Heart right ventricle (tissue), 16 donors: Measurements from ENCODE around the gene OTUB1. TPM values are rescaled to one million over a fixed set of nuclear protein-coding genes. Genes with fewer than 3 reads are reported as not detected.

Experiments
- ATAC-seq, 8 donors: fragments of 200-7000 bp; cut with Tn5 transposase; one replicate each; pipeline ENCODE4 v1.9.1; 2020; ENCODE audit warnings: mild to moderate bottlenecking in 8 of 8, moderate library complexity in 8 of 8, moderate number of reproducible peaks in 1 of 8
- DNase-seq, 2 donors: peaks; one replicate each; pipeline ENCODE4 v3.0.0-alpha.2; 2020
- H3K27ac ChIP-seq, 10 donors: fragments of 200-600 bp; sonication (generic) in 2 of 10; one replicate each; pipeline versions ENCODE4 v1.5.0 to v1.8.0; 2020 to 2022; ENCODE audit warnings: mild to moderate bottlenecking in 3 of 10
- H3K27me3 ChIP-seq, 7 donors: fragments of 200-600 bp; one replicate each; pipeline ENCODE4 v1.8.0; 2021 to 2022; ENCODE audit warnings: mild to moderate bottlenecking in 2 of 7
- H3K36me3 ChIP-seq, 9 donors: fragments of 200-600 bp; sonication (generic) in 1 of 9; one replicate each; pipeline versions ENCODE4 v1.5.0 to v1.8.0; 2020 to 2022; ENCODE audit warnings: mild to moderate bottlenecking in 2 of 9
- H3K4me1 ChIP-seq, 9 donors: fragments of 200-600 bp; sonication (generic) in 1 of 9; one replicate each; pipeline versions ENCODE4 v1.5.0 to v1.8.0; 2020 to 2022; ENCODE audit warnings: mild to moderate bottlenecking in 4 of 9
- H3K4me3 ChIP-seq, 10 donors: fragments of 200-600 bp; sonication (generic) in 2 of 10; one replicate each; pipeline versions ENCODE4 v1.5.0 to v1.8.0; 2020 to 2022; ENCODE audit warnings: mild to moderate bottlenecking in 7 of 10, moderate library complexity in 2 of 10
- H3K9me3 ChIP-seq, 11 donors: fragments of 200-600 bp in 10 of 11; sonication (generic) in 2 of 11; one replicate each; pipeline versions ENCODE4 v1.5.0 to v1.8.0; 2013 to 2022; ENCODE audit warnings: mild to moderate bottlenecking in 2 of 11, control low read depth in 1 of 11, moderate library complexity in 1 of 11
- WGBS, 2 donors: extraction: QIAGEN DNeasy Blood & Tissue Kit; methylation state at CpG; one replicate each; pipeline ENCODE4 v1.1.7; 2013; ENCODE audit warnings: inconsistent platforms in 1 of 2; 5-methylcytosine and 5-hydroxymethylcytosine counted together
- intact Hi-C, 10 donors: fragments of 100-400 bp; cut with DNase I; formaldehyde crosslinking; loops; one replicate each; pipeline versions ENCODE4 v1.11.1 to v1.14.2; 2022
- polyA plus RNA-seq, 2 donors: library from polyadenylated mRNA; stranded (reverse); fragments of 200-250 nt; gene quantifications; one replicate each; pipeline ENCODE4 v1.2.3, GENCODE V29; 2013
- total RNA-seq, 10 donors: library from RNA; stranded (reverse); fragmentation: NEBNext Ultra II Directional in 3 of 10; extraction: Animal tissue kit (Norgen Biotek cat#: 25700) in 3 of 10; gene quantifications; one replicate each; pipeline versions ENCODE4 v1.2.1 to v1.2.4, GENCODE V29; 2021 to 2023
- TF ChIP-seq, protein P1 (sequence below), 9 donors: fragments of 200-600 bp; sonication (generic) in 2 of 9; IDR thresholded peaks; one replicate each; pipeline versions ENCODE4 v1.5.0 to v1.8.0; 2021 to 2022; ENCODE audit warnings: antibody characterized with exemption in 9 of 9, mild to moderate bottlenecking in 5 of 9, moderate library complexity in 1 of 9
- donor health status: Arrhythmogenic right ventricular cardiomyopathy.
- donor health status: ischemic (EF 13 %, LVEDD 7.1; RV severe dilation, severe dysfunction).
- donor health status: healthy with polysubstance abuse.
- donor health status: DM: no; HTN: yes; CAD: no.
- donor health status: DM: no; HTN: no; CAD: no.
- donor health status: ischemic (EF 25% LVEDD 6.9; RV normal size, moderate dysfunction).
- donor health status: ischemic (EF 25% LVEDD 5.7; RV mildly dilated, moderate dysfunction).
- donor health status: healthy.
- donor health status: DM: yes; HTN: yes; CAD: no.
- donor health status: Ischemic cardiomyopathy.
- donor health status: ischemic (EF 35%, LVEDD 5.7; RV mildly dilated, moderate dysfunction).
- donor health status: nonischemic (EF 11% LVEDD 7.7; RV severe dilation, severe dysfunction).
- donor health status: DM: yes; HTN: yes; CAD: no.
- donor health status: PGD.
- donor health status: ischemic (EF 29% LVEDD 5.4; RV normal size, mild dysfunction).
- donor health status: nonischemic (EF 23%, LVEDD 6.1; RV moderate dilation, normal function).

OTUB1 gene
- total and polyA plus RNA-seq, 12 donors = 34.9 to 87.0 (median 49.8) TPM

DNA sequence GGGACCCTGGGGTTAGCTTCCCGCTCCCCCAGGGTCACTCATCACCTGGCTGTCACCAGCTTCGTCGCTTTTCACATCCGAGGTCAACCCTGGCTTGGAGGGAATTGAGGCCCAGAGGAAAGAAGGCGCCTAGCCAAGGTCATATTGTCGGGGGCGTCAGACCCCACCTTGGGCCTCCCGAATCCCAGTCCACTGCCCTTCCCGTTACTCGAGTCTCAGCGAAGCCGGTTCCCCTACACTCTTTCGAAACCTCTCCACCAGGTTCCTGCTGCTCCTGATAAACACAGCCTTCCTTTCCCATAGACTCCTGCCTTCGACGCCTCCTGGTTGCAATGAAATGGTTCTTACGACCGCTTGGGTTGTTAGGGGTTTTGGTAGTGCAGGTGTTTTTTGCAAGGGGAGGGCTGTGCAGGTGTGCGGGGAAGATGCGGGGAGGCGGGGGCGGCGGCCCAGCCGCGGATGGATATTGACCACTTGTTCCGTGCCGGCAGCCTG is 46.8 kb upstream of the OTUB1 start:
- no peaks in the 10 kb centered on the region for H3K36me3 ChIP-seq
- TF ChIP-seq, protein P1, sequence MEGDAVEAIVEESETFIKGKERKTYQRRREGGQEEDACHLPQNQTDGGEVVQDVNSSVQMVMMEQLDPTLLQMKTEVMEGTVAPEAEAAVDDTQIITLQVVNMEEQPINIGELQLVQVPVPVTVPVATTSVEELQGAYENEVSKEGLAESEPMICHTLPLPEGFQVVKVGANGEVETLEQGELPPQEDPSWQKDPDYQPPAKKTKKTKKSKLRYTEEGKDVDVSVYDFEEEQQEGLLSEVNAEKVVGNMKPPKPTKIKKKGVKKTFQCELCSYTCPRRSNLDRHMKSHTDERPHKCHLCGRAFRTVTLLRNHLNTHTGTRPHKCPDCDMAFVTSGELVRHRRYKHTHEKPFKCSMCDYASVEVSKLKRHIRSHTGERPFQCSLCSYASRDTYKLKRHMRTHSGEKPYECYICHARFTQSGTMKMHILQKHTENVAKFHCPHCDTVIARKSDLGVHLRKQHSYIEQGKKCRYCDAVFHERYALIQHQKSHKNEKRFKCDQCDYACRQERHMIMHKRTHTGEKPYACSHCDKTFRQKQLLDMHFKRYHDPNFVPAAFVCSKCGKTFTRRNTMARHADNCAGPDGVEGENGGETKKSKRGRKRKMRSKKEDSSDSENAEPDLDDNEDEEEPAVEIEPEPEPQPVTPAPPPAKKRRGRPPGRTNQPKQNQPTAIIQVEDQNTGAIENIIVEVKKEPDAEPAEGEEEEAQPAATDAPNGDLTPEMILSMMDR (IDR thresholded peaks at IDR 0.05) = no peak
- no peaks in the 10 kb centered on the region for H3K27me3 ChIP-seq
- 2 to 7% methylated on average over 26 of the region's 26 CpGs for WGBS, 2 donors
- DNase-seq (no peak), ATAC-seq (peak in 1 of 8 donors; percentile 14)
- no peaks in the 10 kb centered on the region for H3K9me3 ChIP-seq
- intact Hi-C loops = loop anchor here in 2 of 10 donors (2.0 kb wide), 3 partner anchors 19 to 67 kb away; no protein-coding TSS in a partner anchor
- H3K4me1 ChIP-seq = peaks cover 0 to 45% (median 24%) of the 10 kb centered on the region in 9 donors
- H3K4me3 ChIP-seq = peak overlapping the region; percentile 53 to 92 (median 72)
- H3K27ac ChIP-seq = peak overlapping the region; percentile 49 to 83 (median 75)

DNA sequence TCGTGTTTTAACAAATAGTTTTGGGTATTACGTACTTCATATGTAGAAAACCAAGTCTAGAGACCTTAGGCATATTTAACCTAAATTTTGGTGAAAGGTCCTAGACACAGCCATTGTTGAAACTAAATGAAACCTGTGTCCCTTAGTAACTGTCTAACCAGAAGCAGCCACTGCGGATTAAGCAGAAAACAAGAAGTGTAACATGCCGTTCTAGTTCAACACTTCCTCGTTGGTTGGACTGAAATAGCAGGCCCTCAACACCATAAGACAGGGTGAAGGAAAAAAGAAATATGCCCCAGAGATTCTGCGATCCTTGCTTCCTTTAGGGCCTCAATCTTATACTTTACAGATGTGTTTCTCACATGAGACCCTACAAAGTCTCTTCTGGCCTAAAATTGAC is 45.5 kb upstream of the OTUB1 start:
- no peak for ATAC-seq
- H3K27ac ChIP-seq = peak overlapping the region in 7 of 10 donors; percentile 12 to 77 (median 29)
- WGBS, 2 donors = 70 to 77% methylated on average over 6 of the region's 6 CpGs
- TF ChIP-seq, protein P1 (IDR thresholded peaks at IDR 0.05) = no peak
- H3K4me3 ChIP-seq = no peak overlapping the region
- no peaks in the 10 kb centered on the region for H3K27me3 ChIP-seq
- H3K4me1 ChIP-seq = peaks cover 8 to 59% (median 38%) of the 10 kb centered on the region in 9 donors
- DNase-seq = no peak
- H3K36me3 ChIP-seq = no peaks in the 10 kb centered on the region
- H3K9me3 ChIP-seq = no peaks in the 10 kb centered on the region
- intact Hi-C loops = loop anchor here in 5 of 10 donors (10.0 kb wide), 1 partner anchor 176 kb away; the partner anchor contains the start of gene ZFTA (in 5 of the 5)

DNA sequence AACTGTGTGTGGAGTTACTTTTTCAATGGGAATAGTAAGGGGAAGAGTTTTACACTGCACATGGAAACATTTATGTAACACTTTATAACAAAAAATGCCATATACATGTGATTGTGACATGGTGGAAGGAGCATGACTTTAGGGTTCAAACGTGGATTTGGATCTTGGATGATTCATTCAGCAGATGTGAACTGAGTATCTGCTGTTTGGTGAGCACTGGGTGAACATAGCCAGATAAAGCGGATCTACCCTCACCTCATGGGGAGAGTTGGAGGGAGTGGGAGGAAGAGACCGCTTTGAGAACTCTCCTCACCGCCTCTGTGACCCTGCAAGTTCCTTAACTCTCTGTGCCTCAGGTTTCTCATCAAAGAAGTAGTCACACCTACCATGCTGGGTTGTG is 44.3 kb upstream of the OTUB1 start:
- H3K4me3 ChIP-seq = no peak overlapping the region
- ATAC-seq (no peak), DNase-seq (no peak)
- H3K27me3 ChIP-seq = no peaks in the 10 kb centered on the region
- intact Hi-C loops = loop anchor here in 5 of 10 donors (10.0 kb wide), 1 partner anchor 177 kb away; the partner anchor contains the start of gene ZFTA (in 5 of the 5)
- WGBS, 2 donors = 83 to 85% methylated on average over 4 of the region's 4 CpGs
- TF ChIP-seq, protein P1 (IDR thresholded peaks at IDR 0.05) = no peak
- H3K36me3 ChIP-seq = peaks cover 0 to 11% (median 5%) of the 10 kb centered on the region in 9 donors
- no peaks in the 10 kb centered on the region for H3K9me3 ChIP-seq
- no peak overlapping the region for H3K27ac ChIP-seq
- peaks cover 8 to 64% (median 40%) of the 10 kb centered on the region in 9 donors for H3K4me1 ChIP-seq

DNA sequence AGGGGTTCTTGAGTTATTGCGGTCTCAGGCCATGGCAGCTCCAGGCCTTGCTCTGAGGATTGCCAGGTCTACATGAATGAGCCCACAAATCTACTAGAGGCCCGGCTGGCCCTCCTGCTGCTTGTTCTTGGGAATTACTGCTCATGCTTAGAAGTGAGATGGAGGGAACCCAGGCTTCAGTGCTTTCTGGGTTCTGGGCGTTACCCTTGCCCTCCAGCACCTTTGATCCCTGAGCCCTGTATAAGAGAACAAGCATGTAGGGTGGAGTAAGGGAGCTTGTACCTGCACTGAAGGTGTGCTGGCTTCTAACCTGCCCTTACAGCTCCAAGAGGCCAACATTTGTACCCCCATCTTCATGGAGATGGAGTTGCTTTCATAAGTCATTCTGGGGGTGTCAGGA is 43.4 kb upstream of the OTUB1 start:
- Histone ChIP-seq H3K27me3 (no peaks in the 10 kb centered on the region), H3K9me3 (no peaks in the 10 kb centered on the region), H3K4me3 (no peak overlapping the region), H3K36me3 (peaks cover 0 to 20% (median 9%) of the 10 kb centered on the region in 9 donors), H3K27ac (no peak overlapping the region), H3K4me1 (peaks cover 8 to 64% (median 39%) of the 10 kb centered on the region in 9 donors)
- intact Hi-C loops = loop anchor here in 5 of 10 donors (10.0 kb wide), 1 partner anchor 178 kb away; the partner anchor contains the start of gene ZFTA (in 5 of the 5)
- 85 to 93% methylated on average over 3 of the region's 3 CpGs for WGBS, 2 donors
- DNase-seq (no peak), ATAC-seq (no peak)
- TF ChIP-seq, protein P1 (IDR thresholded peaks at IDR 0.05) = no peak
